NK-92 (cell line): ENCODE measurements around the gene RAET1G.
"Not testable (repeated sequence)": the region's sequence is repeated elsewhere in the genome, so short reads cannot be mapped to it uniquely, and the experiment has no call there.

Experiments used
- DNase-seq: peaks from one replicate; lab custom pipeline; 2025; ENCODE audit not compliant: unreplicated experiment; lab: John Stamatoyannopoulos, UW

Gene RAET1G

DNA sequence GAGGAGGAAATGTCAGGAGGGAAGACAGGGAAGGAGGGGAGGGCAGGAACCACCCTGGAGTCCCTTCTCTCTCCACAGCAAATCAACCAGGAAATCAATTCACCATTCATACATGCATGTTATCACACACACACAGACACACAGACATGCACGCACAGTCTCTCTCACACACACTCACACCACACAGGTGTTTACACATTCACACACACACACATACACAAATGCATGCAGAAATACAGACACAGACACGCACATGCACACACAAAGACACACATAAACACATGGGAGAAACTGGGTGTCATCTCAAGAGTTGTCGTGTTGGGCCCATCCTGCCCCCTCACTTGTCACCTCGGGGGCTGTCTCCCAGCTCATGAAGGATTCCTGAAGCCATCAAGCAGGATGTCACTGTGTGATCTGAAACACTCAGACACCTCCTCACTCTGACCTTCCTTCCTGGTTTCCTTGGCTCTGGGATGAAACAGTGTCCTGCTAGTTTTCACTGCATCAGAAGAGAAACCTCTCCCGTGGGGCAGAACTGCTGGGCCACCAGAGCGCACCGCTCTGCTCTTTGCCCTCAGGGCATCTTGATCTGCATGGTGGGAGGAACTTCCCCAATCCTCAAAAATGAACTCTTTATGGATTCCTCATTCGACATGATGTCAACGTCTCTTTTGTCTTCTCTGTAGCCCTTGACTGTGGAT, 9.2 kb downstream of the RAET1G start:
- DNase-seq, result no peak

DNA sequence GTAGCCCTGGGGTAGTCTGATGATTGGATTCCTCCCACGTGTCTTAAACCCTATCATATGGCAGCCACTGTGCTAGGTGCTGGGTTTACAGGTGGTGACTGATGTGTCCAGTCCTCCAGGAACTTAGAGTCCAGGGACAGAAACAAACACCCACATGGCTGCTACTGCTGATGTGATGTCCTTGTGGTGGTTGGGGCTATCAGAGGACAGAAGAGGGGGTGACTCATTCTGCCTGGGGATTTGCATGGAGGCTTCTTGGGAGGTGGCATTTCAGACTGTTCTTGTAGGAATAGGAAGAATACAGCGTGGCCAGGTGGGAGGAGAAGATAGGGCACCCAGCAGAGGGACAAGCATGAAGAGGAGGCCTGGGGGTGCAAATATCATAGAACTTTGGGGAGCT, 9.8 kb downstream of the RAET1G start:
- no peak for DNase-seq

DNA sequence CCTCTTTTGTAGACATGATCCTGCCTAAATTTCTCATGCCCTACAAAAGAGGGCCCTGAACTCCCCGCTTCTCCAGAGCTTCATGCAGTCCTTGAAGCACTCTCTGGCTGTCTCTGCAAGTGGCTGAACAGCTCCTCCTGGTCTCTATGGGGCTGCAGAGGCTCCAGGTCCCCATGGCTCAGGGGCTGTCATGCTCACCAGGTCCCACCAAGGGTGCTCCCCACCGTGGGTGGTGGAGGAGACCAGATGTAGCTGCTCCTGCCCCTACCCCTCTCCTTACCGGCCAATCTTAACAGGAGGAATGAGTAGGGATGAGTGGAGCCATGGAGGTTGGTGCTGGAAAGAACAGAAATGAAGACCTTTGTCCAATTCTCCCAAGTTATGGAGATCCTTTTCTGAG, 10.2 kb downstream of the RAET1G start:
- not testable (repeated sequence) for DNase-seq

DNA sequence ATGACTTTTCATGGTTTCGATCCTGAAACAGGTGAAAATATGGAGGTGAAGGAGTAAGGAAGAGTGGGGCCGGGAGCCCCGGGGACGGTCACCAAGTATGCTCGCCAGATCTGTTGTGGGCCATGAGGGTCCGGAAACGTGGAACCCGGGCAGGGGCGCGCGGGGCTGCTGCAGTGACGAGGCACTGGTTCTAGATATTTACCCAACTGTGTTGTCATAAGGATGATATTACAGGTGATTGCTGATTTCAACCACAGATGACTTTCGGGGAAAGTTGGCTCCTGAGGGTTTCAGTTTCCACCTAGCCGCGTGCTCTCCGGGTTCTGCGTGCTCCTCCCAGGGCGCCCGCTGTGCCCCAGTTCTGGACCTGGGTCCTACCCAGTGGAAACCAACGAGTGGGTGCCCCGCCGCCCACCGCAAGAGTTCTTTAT, 12.2 kb downstream of the RAET1G start:
- no peak for DNase-seq

DNA sequence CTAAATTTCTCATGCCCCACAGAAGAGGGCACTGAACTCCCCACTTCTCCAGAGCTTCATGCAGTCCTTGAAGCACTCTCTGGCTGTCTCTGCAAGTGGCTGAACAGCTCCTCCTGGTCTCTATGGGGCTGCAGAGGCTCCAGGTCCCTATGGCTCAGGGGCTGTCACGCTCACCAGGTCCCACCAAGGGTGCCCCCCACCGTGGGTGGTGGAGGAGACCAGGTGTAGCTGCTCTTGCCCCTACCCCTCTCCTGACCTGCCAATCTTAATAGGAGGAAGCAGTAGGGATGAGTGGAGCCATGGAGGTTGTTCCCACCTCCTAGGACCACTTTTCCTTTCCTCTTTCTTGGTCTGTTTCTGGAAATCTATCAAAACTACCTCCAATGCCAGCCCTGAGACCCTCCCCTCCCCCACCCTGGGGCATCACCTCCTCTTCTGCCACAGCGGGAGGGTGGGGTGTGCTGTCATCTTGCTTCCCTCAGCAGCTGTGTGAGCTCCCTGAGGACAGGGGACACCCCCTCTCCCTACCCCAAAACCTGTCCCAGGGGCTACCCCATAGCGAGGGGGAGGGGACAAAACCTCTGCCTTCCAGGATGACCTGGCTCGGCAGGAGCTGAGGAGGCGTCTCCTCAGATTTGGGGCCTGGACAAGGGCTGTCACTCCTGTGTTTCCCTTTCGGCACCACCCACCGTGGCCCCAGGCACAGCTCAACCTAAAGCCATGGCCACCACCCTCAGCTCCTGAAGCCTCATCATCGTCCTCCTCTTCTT, 13.0 kb downstream of the RAET1G start:
- no peak for DNase-seq

DNA sequence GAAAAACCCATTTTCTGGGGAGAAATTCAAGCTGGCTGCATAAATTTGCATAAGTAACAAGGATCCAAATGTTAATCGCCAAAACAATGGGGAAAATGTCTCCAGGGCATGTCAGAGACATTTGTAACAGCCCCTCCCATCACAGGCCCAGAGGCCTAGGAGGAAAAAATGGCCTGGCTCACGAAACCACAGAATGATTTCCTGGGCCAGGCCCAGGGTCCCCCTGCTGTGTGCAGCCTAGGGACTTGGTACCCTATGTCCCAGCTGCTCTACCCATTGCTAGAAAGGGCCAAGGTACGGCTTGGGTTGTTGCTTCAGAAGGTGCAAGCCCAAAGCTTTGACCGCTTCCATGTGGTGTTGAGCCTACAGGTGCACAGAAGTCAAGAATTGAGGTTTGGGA, 14.4 kb downstream of the RAET1G start:
- DNase-seq, result not testable (repeated sequence)

DNA sequence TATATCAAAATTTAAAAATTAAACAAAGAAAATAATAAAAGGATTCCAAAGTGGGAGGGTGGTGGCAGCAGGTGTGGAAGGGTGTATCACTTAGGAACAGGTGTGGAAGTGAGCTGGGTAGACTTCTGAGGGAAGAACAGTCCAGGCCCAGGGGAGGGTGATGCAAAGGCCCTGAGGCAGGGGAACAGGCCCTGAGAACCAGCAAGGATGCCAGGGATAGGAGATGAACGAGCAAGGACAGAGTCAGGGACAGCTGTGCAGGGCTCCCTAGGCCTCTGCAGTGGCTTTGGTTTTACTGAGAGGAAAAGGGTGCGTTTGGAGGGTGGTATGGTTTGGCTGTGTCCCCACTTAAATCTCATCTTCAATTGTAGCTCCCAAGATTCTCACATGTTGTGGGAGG, 15.6 kb downstream of the RAET1G start:
- DNase-seq, result no peak

DNA sequence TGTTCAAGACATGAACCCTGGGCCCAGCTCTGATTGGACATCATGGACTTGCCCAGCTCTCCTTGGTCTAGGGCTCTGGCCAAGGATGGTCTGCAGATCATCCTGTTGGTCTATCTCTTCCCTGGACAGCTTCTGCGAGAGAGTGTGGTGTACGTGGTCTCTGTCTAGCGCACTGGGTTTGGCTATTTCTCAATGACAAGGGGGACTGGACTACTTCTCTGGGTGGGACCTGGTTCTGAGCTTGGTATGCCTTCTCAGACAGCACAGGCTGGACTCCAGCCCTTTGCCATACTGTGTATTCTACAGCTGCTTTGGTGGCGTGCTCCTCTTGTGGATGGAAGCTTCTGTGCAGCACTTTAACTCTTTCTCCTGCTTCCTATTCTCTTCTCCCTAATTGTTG, 16.5 kb downstream of the RAET1G start:
- DNase-seq, result no peak

DNA sequence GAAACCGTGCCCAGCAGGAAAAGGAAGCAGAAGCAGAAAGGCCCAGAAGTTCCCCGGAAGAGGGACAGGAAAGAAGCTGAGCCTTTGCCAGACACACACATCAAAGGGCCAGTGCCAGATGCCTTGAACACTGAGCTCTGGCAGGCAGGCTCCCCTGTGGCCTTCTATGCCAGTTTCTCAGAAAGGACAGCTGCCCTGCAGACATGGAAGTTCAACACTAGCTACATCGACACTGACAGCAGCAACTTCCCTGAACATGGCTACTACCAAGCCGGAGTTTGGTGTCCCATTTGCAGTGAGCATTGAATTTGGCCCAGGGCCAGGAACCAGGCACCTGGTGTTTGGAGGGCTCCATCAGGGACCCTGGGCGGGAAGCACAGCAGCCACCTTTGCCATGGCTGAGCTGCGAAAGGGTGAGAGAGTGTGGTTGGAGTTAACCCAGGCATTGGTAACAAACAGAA, 17.0 kb downstream of the RAET1G start:
- no peak for DNase-seq

DNA sequence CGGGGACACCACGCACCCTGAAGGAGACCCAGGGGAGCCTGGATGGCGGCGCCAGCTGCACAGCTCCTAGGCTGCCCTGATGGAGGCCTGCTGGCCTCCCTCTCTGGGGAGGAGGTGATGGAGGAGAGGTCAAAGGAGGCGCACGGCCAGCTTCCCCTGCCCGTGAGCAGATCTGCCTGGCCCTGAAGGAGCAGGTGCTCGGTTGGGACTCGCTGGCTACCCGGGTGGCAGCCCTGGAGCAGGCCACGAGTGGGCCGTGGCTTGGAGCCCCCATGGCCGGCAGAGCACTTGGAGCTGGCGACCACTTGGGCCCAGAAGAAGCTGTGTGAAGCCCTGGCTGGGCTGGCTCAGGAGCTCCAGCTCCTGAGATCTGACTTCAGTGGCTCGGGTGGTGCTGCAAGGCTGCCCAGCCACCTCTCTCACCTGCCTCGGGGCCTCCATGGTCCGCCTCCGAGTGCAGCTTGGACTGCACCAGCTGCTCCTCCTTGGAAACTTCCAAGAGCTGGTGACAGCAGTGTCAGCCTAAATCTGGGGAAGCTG, 17.5 kb downstream of the RAET1G start:
- DNase-seq, result no peak

DNA sequence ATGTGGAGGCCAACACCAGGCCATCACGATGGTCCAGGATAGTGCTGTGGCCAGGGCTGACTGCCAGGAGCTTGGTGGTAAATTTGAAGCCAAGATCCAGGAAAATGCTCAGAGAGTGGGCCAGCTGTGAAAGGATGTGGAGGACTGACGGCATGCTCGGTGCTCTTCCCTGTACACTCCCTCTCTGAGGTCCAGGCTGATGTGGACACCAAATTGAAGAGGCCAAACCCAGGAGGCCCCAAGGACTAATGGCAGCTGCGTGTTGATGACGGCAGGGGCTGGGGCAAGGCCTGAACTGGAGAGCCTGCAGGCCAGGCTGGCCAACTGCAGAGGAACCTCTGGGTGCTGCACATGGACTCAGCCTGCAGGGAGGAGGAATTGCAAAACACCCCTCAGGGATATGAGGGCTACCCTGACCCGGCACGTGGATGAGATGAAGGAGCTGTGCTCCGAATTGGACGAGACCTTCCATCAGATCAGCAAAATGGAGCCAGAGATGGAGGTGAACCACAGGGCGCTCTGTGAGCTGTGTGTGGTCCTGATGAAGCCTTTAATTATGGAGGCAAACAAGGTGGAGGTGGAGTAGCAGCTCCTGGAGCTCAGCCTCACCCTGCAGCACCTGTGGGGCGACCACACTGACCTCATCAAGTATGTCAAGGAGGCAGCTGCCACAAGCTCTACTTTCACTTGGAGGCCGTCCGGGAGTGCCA, 18.1 kb downstream of the RAET1G start:
- no peak for DNase-seq

DNA sequence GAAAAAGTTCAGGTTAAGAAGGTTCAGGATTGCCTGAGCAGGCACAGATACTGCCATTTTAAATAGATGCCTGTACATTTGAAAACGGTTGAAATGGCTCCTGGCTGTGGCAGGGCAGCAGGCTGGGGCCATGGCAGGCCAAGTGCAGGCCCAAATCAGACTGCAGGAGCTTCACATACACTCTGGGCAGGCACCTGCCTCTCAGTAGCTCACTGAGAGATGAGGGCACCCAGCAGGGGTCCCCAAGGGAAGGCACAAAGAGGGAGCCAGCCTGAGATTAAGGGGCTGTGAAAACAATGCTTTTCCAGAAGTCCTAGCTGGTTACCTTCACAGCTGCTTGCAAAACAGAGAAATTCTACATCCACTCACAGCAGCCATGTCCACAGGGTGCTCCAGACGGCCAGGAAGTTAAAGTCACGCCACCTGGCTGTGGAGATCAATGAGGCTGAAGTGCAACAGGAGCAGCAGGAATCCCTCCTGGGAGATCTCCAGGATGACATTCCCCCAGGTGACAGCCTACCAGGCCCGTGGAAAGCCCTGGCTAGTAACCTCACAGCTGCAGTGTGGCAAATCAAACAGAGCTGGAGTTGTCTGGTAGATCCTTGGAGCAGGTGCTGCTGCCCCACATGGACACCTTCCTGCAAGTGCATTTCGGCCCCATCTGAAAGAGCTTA, 18.8 kb downstream of the RAET1G start:
- DNase-seq, result no peak

DNA sequence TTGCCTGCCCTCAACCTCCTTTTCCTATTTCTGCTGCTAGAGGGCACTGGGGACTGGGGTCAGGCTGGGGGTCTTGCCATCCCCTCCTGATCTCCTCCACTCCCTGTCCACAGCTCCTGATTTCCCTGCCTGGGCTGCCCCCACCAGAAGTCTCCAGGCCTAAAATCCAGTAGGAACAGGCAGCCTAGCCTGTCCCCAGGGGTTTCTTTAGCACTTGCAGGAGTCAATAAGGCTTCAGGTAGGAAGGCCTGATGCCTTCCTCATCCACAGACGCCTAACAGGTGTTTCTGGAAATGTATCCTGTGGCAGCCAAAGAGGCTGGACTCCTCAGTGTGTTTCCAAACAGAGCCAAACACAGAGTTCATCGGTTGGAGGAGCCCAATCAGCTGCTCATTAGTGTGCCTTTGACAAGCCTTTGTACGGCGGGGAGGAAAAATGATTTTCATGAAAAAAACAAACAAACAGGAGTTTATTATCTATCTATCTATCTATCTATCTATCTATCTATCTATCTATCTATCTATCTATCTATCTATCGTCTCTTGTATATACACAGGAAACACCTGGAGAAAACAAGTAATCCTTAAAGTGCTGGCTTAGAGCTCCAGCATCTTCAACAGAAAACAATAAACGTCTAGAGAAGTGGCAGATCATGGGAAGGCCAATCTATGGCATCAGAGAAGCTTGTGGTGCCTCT, 21.3 kb downstream of the RAET1G start:
- no peak for DNase-seq

DNA sequence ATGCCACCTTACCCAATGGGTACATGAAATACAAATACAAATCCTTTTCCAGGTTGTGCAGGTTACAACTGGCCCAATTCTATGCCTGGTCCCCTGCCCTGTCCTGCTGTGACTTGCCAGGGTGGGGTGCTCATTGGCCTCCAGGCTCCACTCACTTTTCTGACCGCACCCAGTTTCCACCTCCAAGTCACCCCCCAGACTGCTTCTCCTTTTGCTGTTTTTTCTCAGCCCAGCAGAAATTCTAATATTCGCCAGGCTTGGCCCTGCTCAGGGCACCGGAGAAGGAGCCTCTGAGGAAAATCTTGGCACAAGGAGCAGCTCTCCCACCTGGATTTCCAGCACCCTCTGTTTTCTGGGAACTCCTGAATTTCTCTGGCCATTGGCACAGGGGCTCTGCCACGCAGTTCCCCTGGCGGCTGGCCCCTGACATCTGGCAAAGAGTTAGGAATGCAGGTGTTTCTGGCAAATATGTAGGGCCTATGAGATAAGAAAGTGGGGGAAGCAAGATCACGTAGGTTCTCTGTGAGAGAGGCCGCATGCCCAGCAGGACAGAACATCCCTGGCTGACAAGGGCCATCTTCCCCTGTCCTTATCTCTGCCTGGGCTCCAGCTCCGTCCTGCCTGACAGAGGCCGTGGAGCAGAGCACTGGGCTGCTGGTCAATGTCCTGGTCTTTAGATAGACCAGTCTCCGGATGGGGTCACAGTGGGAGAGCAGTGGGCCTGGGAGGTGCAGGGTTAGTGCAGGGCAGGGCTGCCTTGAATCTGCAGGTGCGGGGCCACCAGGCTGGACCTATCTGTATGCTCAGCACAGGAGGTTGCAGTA, 22.1 kb downstream of the RAET1G start:
- DNase-seq, result no peak

DNA sequence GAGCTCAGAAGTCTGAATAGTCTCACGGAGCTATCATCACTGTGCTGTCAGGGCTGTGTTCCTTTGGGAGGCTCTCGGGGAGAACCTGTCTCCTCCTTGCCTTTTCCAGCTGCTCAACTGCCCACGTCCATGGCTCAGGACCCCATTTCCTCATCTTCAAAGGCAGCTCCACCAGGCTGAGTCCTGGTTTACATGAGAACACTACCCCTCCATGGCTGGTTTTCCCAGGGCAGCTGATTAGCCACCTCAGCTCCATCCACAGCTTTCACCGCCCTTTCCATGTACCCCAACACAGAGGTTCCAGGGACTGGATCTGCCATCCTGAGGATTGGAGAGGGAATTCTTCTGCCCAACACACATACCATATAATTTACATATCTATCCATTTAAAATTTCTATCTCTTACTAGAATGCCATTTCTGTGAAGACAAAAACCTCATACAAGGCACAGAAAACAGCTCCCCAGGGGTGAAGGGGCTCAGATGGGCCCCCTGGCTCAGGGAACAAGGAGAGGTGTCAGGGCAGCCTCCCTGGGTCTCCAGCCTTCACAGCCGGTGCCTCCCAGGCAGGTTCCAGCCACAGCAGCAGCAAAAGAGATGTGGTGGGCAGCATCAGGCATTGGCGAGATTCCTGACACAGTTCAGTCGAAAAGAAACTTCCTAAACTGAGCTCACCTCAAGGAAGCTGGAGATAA, 22.8 kb downstream of the RAET1G start:
- no peak for DNase-seq

DNA sequence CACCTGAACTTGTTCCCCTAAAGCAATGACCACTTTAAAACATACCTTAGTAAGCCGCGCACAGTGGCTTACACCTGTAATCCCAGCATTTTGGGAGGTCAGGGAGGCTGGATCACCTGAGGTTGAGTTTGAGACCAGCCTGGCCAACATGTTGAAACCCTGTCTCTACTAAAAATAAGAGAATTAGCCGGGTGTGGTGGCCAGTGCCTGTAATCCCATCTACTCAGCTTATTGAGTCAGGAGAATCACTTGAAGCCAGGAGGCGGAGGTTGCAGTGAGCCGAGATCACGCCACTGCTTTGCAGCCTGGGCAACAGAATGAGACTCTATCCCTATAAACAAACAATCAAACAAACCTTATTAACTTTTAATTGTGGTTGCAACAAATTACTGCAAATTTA, 23.4 kb downstream of the RAET1G start:
- no peak for DNase-seq

DNA sequence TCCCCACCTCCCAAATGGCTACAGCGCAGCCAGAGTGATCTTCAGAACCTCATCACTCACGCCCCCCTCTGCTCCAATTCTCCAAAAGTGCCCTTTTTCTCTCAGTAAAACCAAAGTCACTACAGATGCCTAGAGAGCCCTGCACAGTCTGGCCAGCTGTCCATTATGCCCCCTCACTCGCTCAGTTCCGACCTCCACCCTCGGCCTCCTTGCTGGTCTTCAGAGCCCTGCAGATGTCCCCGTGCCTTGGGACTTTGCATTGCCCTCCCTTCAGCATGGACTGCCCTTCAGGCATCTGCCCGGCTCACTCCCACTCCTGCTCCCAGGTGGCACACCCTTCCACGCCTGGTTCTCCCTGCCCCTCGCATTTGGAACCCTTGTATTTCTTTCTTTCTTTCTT, 24.0 kb downstream of the RAET1G start:
- no peak for DNase-seq

DNA sequence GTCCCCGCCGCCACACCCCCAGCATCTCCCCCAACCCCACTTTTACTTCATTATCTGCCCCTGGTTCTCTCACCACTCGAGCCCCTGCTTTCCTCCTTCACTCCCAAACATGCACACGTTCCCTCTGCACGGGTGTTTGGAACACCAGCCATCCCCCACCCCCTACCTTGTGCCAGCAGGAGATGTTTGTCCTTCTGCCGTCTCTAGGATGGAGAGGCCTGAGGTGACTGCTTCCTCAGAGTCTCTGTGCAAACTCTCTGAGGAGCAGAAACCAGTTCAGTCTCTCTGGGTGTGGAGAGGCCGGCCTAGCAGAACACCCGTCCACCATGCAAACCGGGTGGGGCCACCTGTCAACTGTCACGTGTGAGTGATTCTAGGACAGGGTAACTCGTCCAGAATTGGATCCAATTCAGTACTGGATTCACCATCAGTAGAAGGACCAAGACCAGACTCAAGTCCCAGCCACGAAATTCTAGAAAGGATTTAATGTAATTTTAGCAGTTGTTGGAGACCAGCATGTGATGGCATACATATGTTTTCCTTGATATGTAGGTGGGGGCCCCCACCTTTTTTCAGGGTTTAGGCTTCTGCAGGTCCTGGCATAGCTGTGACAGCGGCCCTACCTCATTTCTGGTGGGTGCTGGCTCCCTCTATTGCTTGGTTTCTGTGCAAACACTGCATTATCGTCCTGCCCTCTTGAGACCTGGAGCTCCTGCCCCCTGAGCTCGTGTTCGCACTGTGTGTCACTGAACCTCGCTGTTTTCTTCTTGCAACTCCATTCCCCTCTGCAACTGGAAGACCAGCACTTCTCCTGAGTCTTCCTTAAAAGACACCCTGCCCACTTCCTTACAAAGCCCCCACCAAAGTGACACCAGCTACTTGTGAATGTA, 24.8 kb downstream of the RAET1G start, which contains the start of gene RAET1E:
Gene RAET1E (minus strand): TSS at position 259 of the 890 bp plus-strand sequence. CDS start 7,212 bp downstream, outside the sequence.
- no peak for DNase-seq
